ENCODE data around the gene LPCAT4. TPM values are rescaled to one million over a fixed set of nuclear protein-coding genes. Genes with fewer than 3 reads are reported as not detected.

The LPCAT4 gene
- polyA plus RNA-seq, 12 donors: 25.1 to 61.9 (median 33.0) TPM; not detected in 1

GRCh38 chr15:34338347-34338746 lies 28.6 kb downstream of the LPCAT4 start:
- DNase-seq: no peak

- peak; percentile 88 for DNase-seq
These were observed 29.3 kb downstream of the LPCAT4 start, which contains the start of gene SLC12A6 for GRCh38 chr15:34337557-34338306. Gene SLC12A6 (minus strand): TSS chr15:34337781. CDS start chr15:34336680, 1,101 bp downstream.

- DNase-seq: peak; percentile 4
These were observed 29.9 kb downstream of the LPCAT4 start for GRCh38 chr15:34336991-34337556.

- DNase-seq: no peak
These were observed 30.6 kb downstream of the LPCAT4 start for GRCh38 chr15:34336231-34336990.

- DNase-seq: no peak
These were observed 31.6 kb downstream of the LPCAT4 start for GRCh38 chr15:34335176-34336032.

- no peak for DNase-seq
These were observed 32.3 kb downstream of the LPCAT4 start for GRCh38 chr15:34334672-34335071.

GRCh38 chr15:34332553-34333120 lies 34.4 kb downstream of the LPCAT4 start:
- no peak for DNase-seq

- no peak for DNase-seq
These were observed 35.2 kb downstream of the LPCAT4 start for GRCh38 chr15:34331809-34332208.

- no peak for DNase-seq
These were observed 36.7 kb downstream of the LPCAT4 start for GRCh38 chr15:34330279-34330678.

- DNase-seq: no peak
These were observed 38.0 kb downstream of the LPCAT4 start for GRCh38 chr15:34329006-34329405.

- DNase-seq: no peak
These were observed 39.1 kb downstream of the LPCAT4 start for GRCh38 chr15:34327906-34328305.

GRCh38 chr15:34325368-34325767 lies 41.6 kb downstream of the LPCAT4 start:
- no peak for DNase-seq

- no peak for DNase-seq
These were observed 42.1 kb downstream of the LPCAT4 start for GRCh38 chr15:34324933-34325332.

GRCh38 chr15:34323217-34323616 lies 43.8 kb downstream of the LPCAT4 start:
- no peak for DNase-seq

- peak; percentile 41 for DNase-seq
These were observed 48.5 kb downstream of the LPCAT4 start for GRCh38 chr15:34318277-34319079.

GRCh38 chr15:34314491-34315490 lies 52.2 kb downstream of the LPCAT4 start:
- no peak for DNase-seq

- DNase-seq: no peak
These were observed 55.4 kb downstream of the LPCAT4 start for GRCh38 chr15:34311563-34311962.

All from muscle of arm (tissue), 12 donors.